DMS114 treated with DMSO at 0.1 percent for 48 hours (cell line): ENCODE measurements around the gene REV1.
"Not testable (repeated sequence)": the region's sequence is repeated elsewhere in the genome, so short reads cannot be mapped to it uniquely, and the experiment has no call there.

Experiments
- DNase-seq: peaks from one replicate; lab custom pipeline; 2025; ENCODE audit not compliant: unreplicated experiment; lab: John Stamatoyannopoulos, UW

REV1 gene

DNA sequence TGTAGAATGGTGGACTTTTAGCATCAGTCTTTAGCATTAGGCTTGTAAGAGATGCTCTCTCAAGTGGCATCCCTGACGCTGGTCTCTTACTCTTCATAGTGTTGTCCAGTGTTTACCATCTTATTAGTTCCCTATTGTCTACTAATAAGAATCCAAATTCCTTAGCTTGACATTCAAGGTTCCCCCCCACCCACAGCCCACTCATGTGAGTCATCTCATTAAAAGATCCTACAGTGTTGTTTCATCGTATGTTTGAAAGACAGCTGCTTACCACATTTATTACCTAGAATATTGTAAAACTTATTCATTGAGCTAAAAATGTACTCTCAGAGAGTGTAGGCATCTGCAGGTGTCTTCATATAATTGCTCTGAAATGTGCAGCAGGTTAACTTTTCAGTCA, 124.2 kb downstream of the REV1 start:
- DNase-seq, result no peak

DNA sequence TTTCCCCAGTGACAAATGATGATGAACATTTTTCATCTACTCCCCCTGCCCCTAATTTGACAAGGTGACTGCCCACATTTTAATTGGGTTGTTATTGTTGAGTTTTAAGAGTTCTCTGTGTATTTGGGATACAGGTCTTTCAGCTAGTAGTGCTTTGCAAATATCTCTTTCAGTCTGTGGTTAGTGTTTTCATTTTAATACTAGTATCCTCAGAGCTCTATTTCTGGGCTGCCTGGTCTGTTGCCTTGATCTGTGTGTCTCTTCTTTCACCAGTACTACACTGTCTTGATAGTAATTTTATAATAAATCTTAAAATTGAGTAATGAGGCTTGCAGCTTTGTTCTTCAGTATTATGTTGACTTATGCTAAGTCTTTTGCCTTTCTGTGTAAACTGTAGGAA, 133.0 kb downstream of the REV1 start:
- DNase-seq, result no peak

- not testable (repeated sequence) for DNase-seq
Measured at GRCh38 chr2:99354825-99355224, 135.0 kb downstream of the REV1 start.

DNA sequence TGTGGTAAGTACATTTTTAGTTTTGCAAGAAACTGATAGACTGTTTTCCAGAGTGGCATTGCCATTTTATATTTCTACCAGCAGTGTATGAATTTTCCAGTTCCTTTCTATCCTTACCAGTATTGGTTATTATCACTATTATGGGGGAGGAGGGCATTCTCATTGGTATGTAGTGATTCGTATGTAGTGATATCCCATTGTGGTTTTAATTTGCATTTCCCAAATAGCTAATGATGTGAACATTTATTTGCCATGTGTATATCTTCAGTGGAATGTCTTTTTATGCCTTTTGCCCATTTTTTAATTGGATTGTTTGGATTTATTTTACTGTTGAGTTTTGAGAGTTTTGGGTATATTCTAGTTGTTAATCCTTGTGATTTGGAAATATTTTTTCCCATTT, 135.7 kb downstream of the REV1 start:
- no peak for DNase-seq
